K562 (cell line): ENCODE results near the gene TRMT112. TPM values are rescaled to one million over a fixed set of nuclear protein-coding genes. Genes with fewer than 3 reads are reported as not detected.

Source experiments
- ATAC-seq: fragments of 200-7000 bp; cut with Tn5 transposase; 3 replicates; pipeline ENCODE4 v1.9.1; 2020; ENCODE audit warnings: moderate library complexity
- BruUV-seq: library from RNA; stranded (reverse); fragments of 400-500 nt; replicated peaks from 2 replicates; lab custom pipeline; 2021; lab: Mats Ljungman, UMichigan
- CTCF ChIA-PET: fragments of 300-600 bp; formaldehyde crosslinking; extraction: SDS; loops from one replicate; lab custom pipeline; 2021; ENCODE audit warnings: low intra/inter-chr PET ratio; lab: Yijun Ruan, JAX
- POLR2A ChIA-PET: fragments of 300-600, 350-650 bp; sonication (Branson Sonifier 250); formaldehyde crosslinking; extraction: SDS; loops from one replicate; lab custom pipeline; 2021; ENCODE audit warnings: antibody characterized with exemption, inconsistent platforms; lab: Yijun Ruan, JAX
- DNase-seq, 4 experiments: peaks; one replicate each; pipeline versions ENCODE4 v3.0.0 to v3.0.0-alpha.2; 2011 to 2018; ENCODE audit warnings: low spot score in 3 of 4, mixed read lengths in 3 of 4; ENCODE audit errors: extremely low read depth in 1 of 4
- FAIRE-seq: peaks from 2 replicates; lab custom pipeline; 2011; peaks lifted over from hg19 to GRCh38; lab: Jason Lieb, UNC
- H2AFZ ChIP-seq: 2 replicates; pipeline ENCODE4 v1.6.0; 2011; ENCODE audit warnings: low read depth, low read length, control low read depth, inconsistent platforms
- H3K27ac ChIP-seq: fragments of 200-600 bp; 3 replicates; pipeline ENCODE4 v1.8.0; 2011; ENCODE audit warnings: low read depth, mild to moderate bottlenecking, control low read depth, inconsistent platforms, low read length, moderate library complexity, mixed read lengths; ENCODE audit errors: extremely low read depth
- H3K27me3 ChIP-seq, 2 experiments: fragments of 300-600 bp in 1 of 2; 2 replicates in 1 of 2; 3 replicates in 1 of 2; pipeline versions ENCODE4 v1.6.0 to v1.8.0; 2011; ENCODE audit warnings: inconsistent platforms in 2 of 2, low read length in 2 of 2, mild to moderate bottlenecking in 1 of 2, mixed read lengths in 1 of 2, moderate library complexity in 1 of 2; ENCODE audit not compliant: control insufficient read depth in 2 of 2, insufficient read depth in 2 of 2
- H3K36me3 ChIP-seq: fragments of 300-600 bp; 3 replicates; pipeline ENCODE4 v1.8.0; 2011; ENCODE audit warnings: mild to moderate bottlenecking, low read length, inconsistent platforms; ENCODE audit not compliant: control insufficient read depth, insufficient read depth
- H3K4me1 ChIP-seq, 2 experiments: fragments of 200-600 bp in 1 of 2; replicated peaks in 1 of 2; 2 replicates in 1 of 2; 3 replicates in 1 of 2; pipeline versions ENCODE4 v1.5.1 to v1.8.0; 2011; ENCODE audit warnings: inconsistent platforms in 2 of 2, low read length in 2 of 2, mild to moderate bottlenecking in 1 of 2, mixed read lengths in 1 of 2, moderate library complexity in 1 of 2; ENCODE audit not compliant: control insufficient read depth in 2 of 2, insufficient read depth in 2 of 2
- H3K4me2 ChIP-seq: 2 replicates; pipeline ENCODE4 v1.6.1; 2011; ENCODE audit warnings: low read length, control low read depth, inconsistent platforms, mixed read lengths; ENCODE audit not compliant: insufficient read depth
- H3K4me3 ChIP-seq: fragments of 200-600 bp; sonication (generic), shearing (Covaris generic); 2 replicates; pipeline ENCODE4 v1.5.1; 2016; ENCODE audit warnings: control low read depth, inconsistent platforms
- H3K79me2 ChIP-seq: fragments of 200-600 bp; 3 replicates; pipeline ENCODE4 v1.8.0; 2011; ENCODE audit warnings: low read length, inconsistent platforms; ENCODE audit not compliant: control insufficient read depth, insufficient read depth
- H3K9ac ChIP-seq, 2 experiments: 2 replicates each; pipeline versions ENCODE4 v1.6.0 to v1.6.1; 2011; ENCODE audit warnings: low read depth in 2 of 2, low read length in 2 of 2, control low read depth in 1 of 2, inconsistent platforms in 1 of 2, mild to moderate bottlenecking in 1 of 2, mixed read lengths in 1 of 2; ENCODE audit not compliant: insufficient read depth in 1 of 2
- H3K9me1 ChIP-seq: one replicate; pipeline ENCODE4 v1.6.0; 2011; ENCODE audit warnings: inconsistent platforms, mild to moderate bottlenecking, low read length, moderate library complexity; ENCODE audit not compliant: control insufficient read depth, insufficient read depth
- H3K9me3 ChIP-seq: replicated peaks from 2 replicates; pipeline ENCODE4 v1.5.1; 2011; ENCODE audit warnings: low read depth, low read length, inconsistent platforms; ENCODE audit not compliant: control insufficient read depth, insufficient read depth
- H4K20me1 ChIP-seq: replicated peaks from 2 replicates; pipeline ENCODE4 v1.6.1; 2011; ENCODE audit warnings: low read length, inconsistent platforms, mixed read lengths; ENCODE audit not compliant: control insufficient read depth, insufficient read depth
- ATF7 ChIP-seq: fragments of 450-650 bp; IDR thresholded peaks from 2 replicates; pipeline ENCODE4 v1.7.1; 2014; ENCODE audit warnings: mild to moderate bottlenecking, moderate library complexity
- BMI1 ChIP-seq: fragments of 150-350 bp; IDR thresholded peaks from 2 replicates; pipeline ENCODE4 v1.6.1; 2014; ENCODE audit warnings: low read length
- DDX20 ChIP-seq: fragments of 450-650 bp; IDR thresholded peaks from 2 replicates; pipeline ENCODE4 v1.6.1; 2016; ENCODE audit warnings: missing genetic modification characterization, low read depth, mild to moderate bottlenecking, missing compliant biosample characterization, moderate library complexity
- HEY1 ChIP-seq: fragments of 250-450 bp; sonication (Bioruptor Pico); IDR thresholded peaks from 2 replicates; pipeline ENCODE4 v1.5.0; 2020; ENCODE audit warnings: mild to moderate bottlenecking, moderate library complexity, borderline replicate concordance
- NFRKB ChIP-seq: fragments of 450-650 bp; IDR thresholded peaks from 2 replicates; pipeline ENCODE4 v1.6.1; 2016; ENCODE audit warnings: low read depth
- ZNF175 ChIP-seq: fragments of 200-800 bp; sonication (Bioruptor generic); IDR thresholded peaks from 2 replicates; pipeline ENCODE4 v1.6.1; 2016; ENCODE audit warnings: low read depth, mild to moderate bottlenecking, missing genetic modification characterization, missing compliant biosample characterization
- ZNF830 ChIP-seq: fragments of 250-450 bp; sonication (Bioruptor Pico); IDR thresholded peaks from 2 replicates; pipeline ENCODE4 v1.5.0; 2021; ENCODE audit warnings: mild to moderate bottlenecking
- WGBS: fragments of 100-300 bp; shearing (Covaris generic); methylation state at CpG from one replicate; pipeline ENCODE4 v1.1.6; 2016; ENCODE audit warnings: low coverage, mixed read lengths; ENCODE audit not compliant: insufficient coverage; ENCODE audit errors: missing lambda C conversion rate; 5-methylcytosine and 5-hydroxymethylcytosine counted together
- in situ Hi-C: fragments of 300-500 bp; cut with MboI; formaldehyde crosslinking; loops from 4 replicates; pipeline ENCODE4 v1.15.0; 2018; ENCODE audit warnings: inconsistent platforms, mixed read lengths
- intact Hi-C: fragments of 100-400 bp; cut with micrococcal nuclease; formaldehyde crosslinking; loops from 2 replicates; pipeline ENCODE4 v1.14.2; 2022
- polyA plus RNA-seq, 8 experiments: library from polyadenylated mRNA; depleted of rRNA in 4 of 8; stranded (reverse) in 5 of 8; unstranded in 3 of 8; fragments of >200 nt; fragmentation: Nextera tagmentation in 2 of 8; fragmentation: Illumina TruSeq in 1 of 8; extraction: Ambion mirVana in 2 of 8; extraction: Trizol in 1 of 8; gene quantifications; 2 replicates each; pipeline versions ENCODE4 v1.2.1 to v1.2.3, GENCODE V29; 2011 to 2014; ENCODE audit warnings: inconsistent platforms in 1 of 8, missing spikeins in 1 of 8
- total RNA-seq, 7 experiments: library from RNA; depleted of rRNA in 6 of 7; stranded (reverse); fragments of >200 nt in 6 of 7; fragmentation: Illumina TruSeq in 2 of 7; extraction: Trizol in 2 of 7; gene quantifications; 2 replicates each; pipeline versions ENCODE4 v1.2.1 to v1.2.3, GENCODE V29; 2011 to 2021; ENCODE audit warnings: low replicate concordance in 1 of 7
- TF ChIP-seq, protein P1 (sequence below), 2 experiments: fragments of 450-650 bp in 1 of 2; sonication (generic) in 1 of 2; formaldehyde crosslinking in 1 of 2; IDR thresholded peaks in 1 of 2; conservative IDR thresholded peaks in 1 of 2; 2 replicates each; pipeline versions ENCODE4 v1.6.1 to v1.8.1; 2016 to 2023; ENCODE audit warnings: mild to moderate bottlenecking in 2 of 2, moderate library complexity in 2 of 2, inconsistent platforms in 1 of 2, missing genetic modification reagents in 1 of 2
- TF ChIP-seq, protein P2 (sequence below), 2 experiments: fragments of 250-450 bp in 1 of 2; fragments of 450-650 bp in 1 of 2; sonication (Bioruptor Pico) in 1 of 2; IDR thresholded peaks; 2 replicates each; pipeline versions ENCODE4 v1.6.1 to v1.8.0; 2016 to 2021; ENCODE audit warnings: mild to moderate bottlenecking in 2 of 2, moderate library complexity in 2 of 2, missing compliant biosample characterization in 1 of 2, missing genetic modification characterization in 1 of 2
- TF ChIP-seq, protein P3 (sequence below): fragments of 250-450 bp; sonication (Bioruptor Pico); IDR thresholded peaks from 2 replicates; pipeline ENCODE4 v1.5.0; 2020; ENCODE audit warnings: mild to moderate bottlenecking, borderline replicate concordance
- TF ChIP-seq, protein P4 (sequence below): fragments of 450-650 bp; conservative IDR thresholded peaks from 2 replicates; pipeline ENCODE4 v1.6.1; 2016; ENCODE audit warnings: missing genetic modification characterization, low read depth, mild to moderate bottlenecking, missing compliant biosample characterization, moderate library complexity

Gene TRMT112
- total and polyA plus RNA-seq, 9 of the 15 experiments (the other 6 are each of a cell fraction or from before 2014, with no cell fraction given), result 162 to 444 (median 300) TPM

DNA sequence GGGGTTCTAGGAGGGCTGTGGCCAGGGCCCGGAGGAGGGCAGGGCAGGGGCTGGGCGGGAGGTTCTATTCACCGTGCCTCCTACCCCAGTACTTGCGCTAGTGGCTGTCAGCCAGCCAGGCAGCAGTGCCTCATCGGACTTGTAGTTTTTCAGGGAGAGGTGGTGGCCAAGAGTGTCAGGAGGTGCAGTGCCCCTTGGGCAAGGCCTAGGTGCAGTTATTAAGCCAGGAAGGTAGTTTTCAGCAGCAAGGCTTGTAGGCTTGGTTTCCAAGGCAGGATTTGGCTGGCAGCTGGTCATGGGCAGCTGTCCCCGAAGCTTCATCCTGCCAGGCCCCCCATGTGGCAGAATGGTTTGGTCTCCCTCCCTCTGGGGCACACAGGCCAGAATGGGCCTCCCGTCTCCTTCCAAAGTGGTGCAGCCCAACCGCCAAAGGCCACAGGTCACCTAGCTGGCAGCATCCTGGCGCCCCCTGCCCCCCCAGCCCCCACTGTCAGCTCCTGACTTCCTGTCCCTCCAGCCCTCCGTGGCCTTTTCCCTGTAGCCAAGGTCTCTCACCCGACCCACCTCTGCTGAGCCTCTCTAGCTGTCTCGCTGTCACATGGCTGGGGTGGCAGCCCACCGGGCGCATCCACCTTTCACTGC lies 31.1 kb upstream of the TRMT112 start (continued):
- TF ChIP-seq, protein P1, sequence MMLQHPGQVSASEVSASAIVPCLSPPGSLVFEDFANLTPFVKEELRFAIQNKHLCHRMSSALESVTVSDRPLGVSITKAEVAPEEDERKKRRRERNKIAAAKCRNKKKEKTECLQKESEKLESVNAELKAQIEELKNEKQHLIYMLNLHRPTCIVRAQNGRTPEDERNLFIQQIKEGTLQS (IDR thresholded peaks at IDR 0.05), result no peak
- TF ChIP-seq, protein P1 (CRISPR knock-in tag; conservative IDR thresholded peaks at IDR 0.05), result no peak
- TF ChIP-seq, protein P2, sequence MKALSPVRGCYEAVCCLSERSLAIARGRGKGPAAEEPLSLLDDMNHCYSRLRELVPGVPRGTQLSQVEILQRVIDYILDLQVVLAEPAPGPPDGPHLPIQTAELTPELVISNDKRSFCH (CRISPR knock-in tag; IDR thresholded peaks at IDR 0.05), result no peak
- TF ChIP-seq, protein P2 (tag; IDR thresholded peaks at IDR 0.05), result no peak
- TF ChIP-seq HEY1 (CRISPR knock-in tag), result no peak
- no peak for TF ChIP-seq BMI1
- no peak for TF ChIP-seq NFRKB
- peak; percentile 32; the same call in 1 of the 2 replicates for TF ChIP-seq ATF7

DNA sequence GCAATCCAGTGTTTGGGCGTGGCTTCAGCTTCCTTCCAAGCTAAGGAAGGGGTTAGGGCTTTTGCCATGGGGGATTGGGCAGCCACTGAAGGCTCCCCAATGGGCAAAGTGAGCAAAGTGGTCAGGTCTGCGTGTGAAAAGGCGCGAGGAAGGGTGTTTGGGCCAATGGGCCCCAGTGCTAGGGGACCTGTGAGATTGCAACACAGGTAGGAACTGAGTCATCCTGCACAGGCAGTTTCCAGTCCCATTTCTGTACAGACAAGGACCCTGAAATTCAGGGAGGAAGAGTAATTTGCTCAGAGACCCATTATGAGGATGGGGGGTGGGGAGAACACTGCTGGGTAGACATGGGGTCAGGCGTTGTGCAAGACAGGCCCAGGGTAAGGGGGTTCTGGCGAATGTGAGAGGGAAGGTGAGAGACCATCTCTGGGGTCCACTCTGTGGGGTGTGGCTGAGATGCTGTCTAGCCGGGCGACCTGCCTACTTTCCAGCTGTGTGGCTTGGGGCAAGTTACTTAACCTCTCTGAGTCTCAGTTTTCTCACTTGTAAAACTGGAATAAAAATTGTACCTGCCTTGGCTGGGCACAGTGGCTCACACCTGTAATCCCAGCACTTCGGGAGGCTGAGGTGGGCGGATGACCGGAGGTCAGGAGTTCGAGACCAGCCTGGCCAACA lies 30.0 kb upstream of the TRMT112 start:
- no peaks in the 10 kb centered on the region for H3K79me2 ChIP-seq
- no peak overlapping the region for H3K4me2 ChIP-seq
- no peaks in the 10 kb centered on the region for H3K36me3 ChIP-seq
- H3K27ac ChIP-seq, result no peak overlapping the region
- no peaks in the 10 kb centered on the region for H3K27me3 ChIP-seq
- in situ Hi-C loops (no loop called here), intact Hi-C loops (no loop called here)
- no peak overlapping the region for H2AFZ ChIP-seq
- 70% methylated on average over 12 of the region's 12 CpGs for WGBS
- no peak overlapping the region for H3K4me3 ChIP-seq
- CTCF ChIA-PET, result no interaction called here
- POLR2A ChIA-PET, result interaction anchor here (0.6 to 1.4 kb wide), 4 partner anchors 8 to 116 kb away, joined by 3 to 4 read pairs (median 3); partner anchors contain the start of gene BAD
- DNase-seq, result no peak
- H3K9ac ChIP-seq, result peak overlapping the region in 1 of 2 experiments; percentile 59; a peak in 1 of 4 replicates
- H3K9me1 ChIP-seq, result no peaks in the 10 kb centered on the region
- no peaks in the 10 kb centered on the region for H3K9me3 ChIP-seq
- H3K4me1 ChIP-seq, result peaks cover 8 to 60% of the 10 kb centered on the region in 2 experiments; a peak in 4 of 5 replicates
- no peaks in the 10 kb centered on the region; the same call in 1 of the 2 replicates for H4K20me1 ChIP-seq
- no peak for FAIRE-seq
- no peak for ATAC-seq
- BruUV-seq, result no TSS peak
- TF ChIP-seq DDX20 (tag) (no peak), ZNF175 (CRISPR knock-in tag) (no peak), ZNF830 (CRISPR knock-in tag) (no peak)
- TF ChIP-seq, protein P1 (IDR thresholded peaks at IDR 0.05), result peak; percentile 46; the same call in 1 of the 2 replicates
- TF ChIP-seq, protein P1 (CRISPR knock-in tag; conservative IDR thresholded peaks at IDR 0.05), result no peak
- TF ChIP-seq, protein P3, sequence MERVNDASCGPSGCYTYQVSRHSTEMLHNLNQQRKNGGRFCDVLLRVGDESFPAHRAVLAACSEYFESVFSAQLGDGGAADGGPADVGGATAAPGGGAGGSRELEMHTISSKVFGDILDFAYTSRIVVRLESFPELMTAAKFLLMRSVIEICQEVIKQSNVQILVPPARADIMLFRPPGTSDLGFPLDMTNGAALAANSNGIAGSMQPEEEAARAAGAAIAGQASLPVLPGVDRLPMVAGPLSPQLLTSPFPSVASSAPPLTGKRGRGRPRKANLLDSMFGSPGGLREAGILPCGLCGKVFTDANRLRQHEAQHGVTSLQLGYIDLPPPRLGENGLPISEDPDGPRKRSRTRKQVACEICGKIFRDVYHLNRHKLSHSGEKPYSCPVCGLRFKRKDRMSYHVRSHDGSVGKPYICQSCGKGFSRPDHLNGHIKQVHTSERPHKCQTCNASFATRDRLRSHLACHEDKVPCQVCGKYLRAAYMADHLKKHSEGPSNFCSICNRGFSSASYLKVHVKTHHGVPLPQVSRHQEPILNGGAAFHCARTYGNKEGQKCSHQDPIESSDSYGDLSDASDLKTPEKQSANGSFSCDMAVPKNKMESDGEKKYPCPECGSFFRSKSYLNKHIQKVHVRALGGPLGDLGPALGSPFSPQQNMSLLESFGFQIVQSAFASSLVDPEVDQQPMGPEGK, result no peak
- TF ChIP-seq, protein P4, sequence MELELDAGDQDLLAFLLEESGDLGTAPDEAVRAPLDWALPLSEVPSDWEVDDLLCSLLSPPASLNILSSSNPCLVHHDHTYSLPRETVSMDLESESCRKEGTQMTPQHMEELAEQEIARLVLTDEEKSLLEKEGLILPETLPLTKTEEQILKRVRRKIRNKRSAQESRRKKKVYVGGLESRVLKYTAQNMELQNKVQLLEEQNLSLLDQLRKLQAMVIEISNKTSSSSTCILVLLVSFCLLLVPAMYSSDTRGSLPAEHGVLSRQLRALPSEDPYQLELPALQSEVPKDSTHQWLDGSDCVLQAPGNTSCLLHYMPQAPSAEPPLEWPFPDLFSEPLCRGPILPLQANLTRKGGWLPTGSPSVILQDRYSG (tag), result no peak
